Transverse colon (tissue), 4 donors: ENCODE results near the gene RCAN1.

Experiments
- POLR2A ChIP-seq: fragments of 450-650 bp; IDR thresholded peaks from one replicate; pipeline ENCODE4 v1.6.1; 2016; ENCODE audit warnings: antibody characterized with exemption, mild to moderate bottlenecking, moderate library complexity
- POLR2AphosphoS5 ChIP-seq, 3 donors: sonication (generic); formaldehyde crosslinking; IDR thresholded peaks; one replicate each; pipeline ENCODE4 v1.6.1; 2016; ENCODE audit warnings: antibody characterized with exemption in 3 of 3
- TF ChIP-seq, protein P1 (sequence below), 5 experiments: fragments of 200-600 bp in 3 of 5; fragments of 450-650 bp in 2 of 5; sonication (generic) in 3 of 5; IDR thresholded peaks; 1 replicate in 2 of 5; 2 replicates in 3 of 5; pipeline ENCODE4 v1.5.1; 2016 to 2017; ENCODE audit warnings: antibody characterized with exemption in 5 of 5, inconsistent platforms in 3 of 5, mild to moderate bottlenecking in 2 of 5, moderate library complexity in 1 of 5

DNA sequence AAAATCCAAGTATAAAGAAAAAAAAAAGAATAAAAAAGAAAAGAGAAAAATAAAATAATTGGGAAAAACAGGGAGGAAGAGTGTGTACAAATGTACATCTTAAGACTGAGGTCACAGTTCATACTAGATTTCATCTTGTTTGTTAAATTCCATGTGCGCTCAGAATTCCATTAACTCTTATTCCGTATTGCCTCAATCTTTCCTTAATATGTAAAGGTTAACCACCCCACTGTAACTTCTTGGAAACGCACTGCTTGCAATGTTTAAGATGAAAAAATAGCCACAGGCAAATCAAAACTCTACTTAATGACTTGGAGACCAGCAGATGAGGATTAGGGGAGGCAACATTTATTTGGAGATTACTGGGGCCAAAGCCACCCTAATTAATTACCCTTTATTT lies 79.0 kb downstream of the RCAN1 start:
- TF ChIP-seq, protein P1, sequence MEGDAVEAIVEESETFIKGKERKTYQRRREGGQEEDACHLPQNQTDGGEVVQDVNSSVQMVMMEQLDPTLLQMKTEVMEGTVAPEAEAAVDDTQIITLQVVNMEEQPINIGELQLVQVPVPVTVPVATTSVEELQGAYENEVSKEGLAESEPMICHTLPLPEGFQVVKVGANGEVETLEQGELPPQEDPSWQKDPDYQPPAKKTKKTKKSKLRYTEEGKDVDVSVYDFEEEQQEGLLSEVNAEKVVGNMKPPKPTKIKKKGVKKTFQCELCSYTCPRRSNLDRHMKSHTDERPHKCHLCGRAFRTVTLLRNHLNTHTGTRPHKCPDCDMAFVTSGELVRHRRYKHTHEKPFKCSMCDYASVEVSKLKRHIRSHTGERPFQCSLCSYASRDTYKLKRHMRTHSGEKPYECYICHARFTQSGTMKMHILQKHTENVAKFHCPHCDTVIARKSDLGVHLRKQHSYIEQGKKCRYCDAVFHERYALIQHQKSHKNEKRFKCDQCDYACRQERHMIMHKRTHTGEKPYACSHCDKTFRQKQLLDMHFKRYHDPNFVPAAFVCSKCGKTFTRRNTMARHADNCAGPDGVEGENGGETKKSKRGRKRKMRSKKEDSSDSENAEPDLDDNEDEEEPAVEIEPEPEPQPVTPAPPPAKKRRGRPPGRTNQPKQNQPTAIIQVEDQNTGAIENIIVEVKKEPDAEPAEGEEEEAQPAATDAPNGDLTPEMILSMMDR (IDR thresholded peaks at IDR 0.05), result no peak
- TF ChIP-seq POLR2A, result no peak
- TF ChIP-seq POLR2AphosphoS5 (IDR thresholded peaks at IDR 0.05), result no peak
